Stomach (tissue), 9 donors: ENCODE results near the gene ARHGEF37. TPM values are rescaled to one million over a fixed set of nuclear protein-coding genes. Genes with fewer than 3 reads are reported as not detected.
A peak's percentile ranks its signal among the peaks of the same experiment; 100 is the strongest.

Experiments used
- DNase-seq, 2 donors: peaks; one replicate each; pipeline versions ENCODE4 v3.0.0 to v3.0.0-alpha.2; 2013 to 2019
- H3K27ac ChIP-seq, 5 donors: fragments of 200-600 bp in 4 of 5; sonication (generic) in 4 of 5; one replicate each; pipeline ENCODE4 v1.5.1; 2013 to 2019; ENCODE audit warnings: mild to moderate bottlenecking in 1 of 5, moderate library complexity in 1 of 5
- H3K27me3 ChIP-seq, 3 donors: fragments of 200-600 bp; sonication (generic); one replicate each; pipeline ENCODE4 v1.5.1; 2017 to 2019; ENCODE audit warnings: mixed run types in 1 of 3
- H3K36me3 ChIP-seq, 4 donors: fragments of 200-600 bp; sonication (generic); 1 replicate in 3 of 4; 2 replicates in 1 of 4; pipeline ENCODE4 v1.5.1; 2016 to 2019
- H3K4me1 ChIP-seq, 4 donors: fragments of 200-600 bp; sonication (generic); one replicate each; pipeline ENCODE4 v1.5.1; 2016 to 2019
- H3K4me3 ChIP-seq, 4 donors: fragments of 200-600 bp; sonication (generic) in 3 of 4; one replicate each; pipeline ENCODE4 v1.5.1; 2016 to 2019; ENCODE audit warnings: mild to moderate bottlenecking in 1 of 4
- H3K9me3 ChIP-seq, 4 donors: fragments of 200-600 bp; sonication (generic); one replicate each; pipeline ENCODE4 v1.5.1; 2016 to 2019
- EP300 ChIP-seq: sonication (generic); formaldehyde crosslinking; IDR thresholded peaks from one replicate; pipeline ENCODE4 v1.6.1; 2017; ENCODE audit warnings: antibody characterized with exemption
- POLR2A ChIP-seq, 4 donors: fragments of 450-650 bp; IDR thresholded peaks; one replicate each; pipeline ENCODE4 v1.6.1; 2016; ENCODE audit warnings: antibody characterized with exemption in 4 of 4, control low read depth in 2 of 4, mild to moderate bottlenecking in 1 of 4, moderate library complexity in 1 of 4
- POLR2AphosphoS5 ChIP-seq, 3 donors: sonication (generic); formaldehyde crosslinking; IDR thresholded peaks; one replicate each; pipeline ENCODE4 v1.6.1; 2016; ENCODE audit warnings: antibody characterized with exemption in 3 of 3
- WGBS, 5 donors: extraction: QIAGEN DNeasy Blood & Tissue Kit in 3 of 5; methylation state at CpG; one replicate each; pipeline versions ENCODE4 v1.1.5 to v1.1.7; 2013 to 2018; 5-methylcytosine and 5-hydroxymethylcytosine counted together
- intact Hi-C: fragments of 100-400 bp; cut with DNase I; formaldehyde crosslinking; loops from one replicate; pipeline ENCODE4 v1.15.1; 2023; ENCODE audit warnings: low total_unique reads
- polyA plus RNA-seq, 3 donors: library from polyadenylated mRNA; stranded (reverse); fragments of 200-250 nt; gene quantifications; one replicate each; pipeline ENCODE4 v1.2.3, GENCODE V29; 2013
- total RNA-seq, 5 donors: library from RNA; depleted of rRNA; stranded (reverse); fragments of >200 nt; gene quantifications; one replicate each; pipeline versions ENCODE4 v1.1.0 to v1.2.3, GENCODE V29; 2014 to 2016
- TF ChIP-seq, protein P1 (sequence below), 7 experiments: fragments of 450-650 bp in 4 of 7; fragments of 200-600 bp in 3 of 7; sonication (generic) in 3 of 7; IDR thresholded peaks; one replicate each; pipeline ENCODE4 v1.5.1; 2016 to 2019; ENCODE audit warnings: antibody characterized with exemption in 7 of 7, control low read depth in 2 of 7, mild to moderate bottlenecking in 1 of 7
- donor health status: healthy with polysubstance abuse.
- donor health status: Bipolar disorder and iron deficiency.
- donor health status: healthy.

Gene ARHGEF37
- total and polyA plus RNA-seq, 8 donors: 8.0 to 64.2 (median 21.9) TPM

DNA sequence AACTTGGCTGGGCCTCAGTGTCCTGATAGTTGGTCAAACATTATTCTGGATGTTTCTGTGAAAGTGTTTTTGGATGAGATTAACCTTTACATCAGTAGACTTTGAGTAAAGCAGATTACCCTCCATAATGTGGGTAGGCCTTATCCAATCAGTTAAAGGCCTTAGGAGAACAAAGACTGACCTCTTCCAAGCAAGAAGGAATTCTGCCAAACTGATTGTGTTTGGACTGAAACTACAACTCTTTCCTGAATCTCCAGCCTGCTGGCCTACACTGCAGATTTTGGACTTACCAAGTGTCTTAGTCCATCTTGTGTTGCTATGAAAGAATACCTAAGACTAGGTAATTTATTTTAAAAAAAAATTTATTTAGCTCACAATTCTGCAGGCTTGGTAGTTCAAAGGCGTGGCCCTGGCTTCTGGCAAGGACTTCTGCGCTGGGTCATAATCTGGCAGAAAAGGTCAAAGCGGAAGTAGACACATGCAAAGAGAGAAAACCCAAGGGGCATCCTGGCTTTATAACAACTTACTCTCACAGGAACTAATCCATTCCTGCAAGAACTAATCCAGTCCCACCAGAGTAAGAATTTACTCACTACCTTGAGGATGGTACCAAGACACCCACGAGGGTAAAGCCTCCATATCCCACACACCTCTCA lies 8.6 kb upstream of the ARHGEF37 start:
- intact Hi-C loops: no loop called here
- DNase-seq: no peak
- 39 to 63% (median 53%) methylated on average over 4 of the region's 4 CpGs for WGBS, 5 donors
- H3K4me3 ChIP-seq: no peak overlapping the region
- H3K27me3 ChIP-seq: no peaks in the 10 kb centered on the region
- TF ChIP-seq, protein P1, sequence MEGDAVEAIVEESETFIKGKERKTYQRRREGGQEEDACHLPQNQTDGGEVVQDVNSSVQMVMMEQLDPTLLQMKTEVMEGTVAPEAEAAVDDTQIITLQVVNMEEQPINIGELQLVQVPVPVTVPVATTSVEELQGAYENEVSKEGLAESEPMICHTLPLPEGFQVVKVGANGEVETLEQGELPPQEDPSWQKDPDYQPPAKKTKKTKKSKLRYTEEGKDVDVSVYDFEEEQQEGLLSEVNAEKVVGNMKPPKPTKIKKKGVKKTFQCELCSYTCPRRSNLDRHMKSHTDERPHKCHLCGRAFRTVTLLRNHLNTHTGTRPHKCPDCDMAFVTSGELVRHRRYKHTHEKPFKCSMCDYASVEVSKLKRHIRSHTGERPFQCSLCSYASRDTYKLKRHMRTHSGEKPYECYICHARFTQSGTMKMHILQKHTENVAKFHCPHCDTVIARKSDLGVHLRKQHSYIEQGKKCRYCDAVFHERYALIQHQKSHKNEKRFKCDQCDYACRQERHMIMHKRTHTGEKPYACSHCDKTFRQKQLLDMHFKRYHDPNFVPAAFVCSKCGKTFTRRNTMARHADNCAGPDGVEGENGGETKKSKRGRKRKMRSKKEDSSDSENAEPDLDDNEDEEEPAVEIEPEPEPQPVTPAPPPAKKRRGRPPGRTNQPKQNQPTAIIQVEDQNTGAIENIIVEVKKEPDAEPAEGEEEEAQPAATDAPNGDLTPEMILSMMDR (IDR thresholded peaks at IDR 0.05): no peak
- TF ChIP-seq EP300 (no peak), POLR2A (IDR thresholded peaks at IDR 0.05) (no peak), POLR2AphosphoS5 (IDR thresholded peaks at IDR 0.05) (no peak)
- peaks cover 5 to 40% (median 33%) of the 10 kb centered on the region in 4 donors for H3K4me1 ChIP-seq
- no peaks in the 10 kb centered on the region for H3K36me3 ChIP-seq
- H3K27ac ChIP-seq: peak overlapping the region; percentile 35 to 80 (median 64)
- H3K9me3 ChIP-seq: no peaks in the 10 kb centered on the region

DNA sequence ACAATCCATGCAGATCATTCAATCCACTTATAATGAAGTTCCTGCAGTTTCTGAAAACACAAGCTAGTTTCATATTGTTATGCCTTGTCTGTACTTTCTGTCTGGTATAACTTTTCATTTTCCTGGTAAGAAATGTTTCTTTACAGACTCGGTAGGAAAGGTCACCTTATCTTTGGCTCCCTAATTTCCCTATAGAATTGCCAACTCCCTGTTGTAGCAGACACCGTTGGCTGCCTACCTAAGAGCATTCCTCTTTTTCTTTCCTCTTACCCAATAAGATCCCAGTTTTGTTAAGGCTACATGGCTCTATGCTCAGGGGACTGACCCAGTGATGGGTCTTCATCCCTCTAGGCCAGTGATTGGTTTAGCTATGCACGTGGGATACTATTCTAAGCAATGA lies 6.2 kb upstream of the ARHGEF37 start:
- TF ChIP-seq POLR2A (IDR thresholded peaks at IDR 0.05): no peak
- peak in 1 of 3 donors; percentile 72 for TF ChIP-seq POLR2AphosphoS5 (IDR thresholded peaks at IDR 0.05)
- WGBS, 5 donors: 34 to 52% (median 42%) methylated on average over 3 of the region's 3 CpGs
- Histone ChIP-seq H3K27me3 (no peaks in the 10 kb centered on the region), H3K9me3 (no peaks in the 10 kb centered on the region), H3K4me1 (peaks cover 5 to 50% (median 34%) of the 10 kb centered on the region in 4 donors), H3K27ac (peak overlapping the region; percentile 50 to 80 (median 60)), H3K36me3 (no peaks in the 10 kb centered on the region), H3K4me3 (no peak overlapping the region)
- intact Hi-C loops: no loop called here
- no peak for DNase-seq

DNA sequence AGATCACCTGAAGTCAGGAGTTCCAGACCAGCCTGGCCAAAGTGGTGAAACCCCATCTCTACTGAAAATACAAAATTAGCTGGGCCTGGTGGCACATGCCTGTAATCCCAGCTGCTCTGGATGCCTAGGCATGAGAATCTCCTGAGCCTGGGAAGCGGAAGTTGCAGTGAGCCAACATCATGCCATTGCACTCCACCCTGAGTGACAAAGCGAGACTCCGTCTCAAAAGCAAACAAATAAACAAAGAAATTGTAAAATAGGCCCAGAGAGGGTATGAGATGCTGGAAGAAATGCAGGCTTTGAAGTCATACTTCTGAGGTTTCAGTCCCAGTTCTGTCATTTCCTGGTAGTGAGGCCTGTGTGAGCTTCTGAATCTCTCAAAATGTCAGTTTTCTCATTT lies 5.3 kb upstream of the ARHGEF37 start:
- Histone ChIP-seq H3K36me3 (no peaks in the 10 kb centered on the region), H3K9me3 (no peaks in the 10 kb centered on the region), H3K27ac (peak overlapping the region in 3 of 5 donors; percentile 60 to 80 (median 71)), H3K4me1 (peaks cover 13 to 59% (median 40%) of the 10 kb centered on the region in 4 donors), H3K4me3 (no peak overlapping the region), H3K27me3 (peaks cover 0 to under 1% (median 0%) of the 10 kb centered on the region in 3 donors)
- TF ChIP-seq EP300 (no peak), POLR2AphosphoS5 (IDR thresholded peaks at IDR 0.05) (no peak), POLR2A (IDR thresholded peaks at IDR 0.05) (no peak)
- TF ChIP-seq, protein P1 (IDR thresholded peaks at IDR 0.05): no peak
- intact Hi-C loops: no loop called here
- 67 to 81% (median 78%) methylated on average over 3 of the region's 3 CpGs for WGBS, 5 donors
- DNase-seq: no peak

DNA sequence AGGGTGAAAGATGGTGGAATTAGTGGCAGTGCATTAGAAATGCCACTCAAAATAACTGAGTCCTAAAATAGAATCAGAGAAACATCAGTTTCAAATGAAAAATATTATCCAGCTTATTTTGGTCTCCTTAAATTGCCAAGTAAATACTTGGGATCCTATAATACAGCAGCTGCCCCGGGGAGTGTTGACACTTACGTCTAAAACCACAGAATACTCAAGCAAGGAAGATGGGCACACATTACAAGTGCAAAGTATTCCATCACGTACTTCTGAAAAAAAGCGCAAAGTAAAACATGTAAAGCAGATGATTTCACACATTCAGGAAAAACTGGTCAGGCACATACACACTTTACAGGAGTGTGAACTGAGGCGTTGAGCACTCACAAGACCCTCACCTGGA lies 2.4 kb upstream of the ARHGEF37 start:
- intact Hi-C loops: no loop called here
- Histone ChIP-seq H3K27ac (peak overlapping the region in 1 of 5 donors; percentile 18), H3K4me3 (no peak overlapping the region), H3K27me3 (peaks cover 0 to 5% (median 0%) of the 10 kb centered on the region in 3 donors), H3K36me3 (no peaks in the 10 kb centered on the region), H3K4me1 (peaks cover 26 to 64% (median 43%) of the 10 kb centered on the region in 4 donors), H3K9me3 (no peaks in the 10 kb centered on the region)
- WGBS, 5 donors: 51 to 71% (median 57%) methylated on average over 5 of the region's 5 CpGs
- DNase-seq: no peak
- TF ChIP-seq POLR2AphosphoS5 (IDR thresholded peaks at IDR 0.05): no peak
- no peak for TF ChIP-seq POLR2A (IDR thresholded peaks at IDR 0.05)
- TF ChIP-seq, protein P1 (IDR thresholded peaks at IDR 0.05): no peak
- TF ChIP-seq EP300: no peak

DNA sequence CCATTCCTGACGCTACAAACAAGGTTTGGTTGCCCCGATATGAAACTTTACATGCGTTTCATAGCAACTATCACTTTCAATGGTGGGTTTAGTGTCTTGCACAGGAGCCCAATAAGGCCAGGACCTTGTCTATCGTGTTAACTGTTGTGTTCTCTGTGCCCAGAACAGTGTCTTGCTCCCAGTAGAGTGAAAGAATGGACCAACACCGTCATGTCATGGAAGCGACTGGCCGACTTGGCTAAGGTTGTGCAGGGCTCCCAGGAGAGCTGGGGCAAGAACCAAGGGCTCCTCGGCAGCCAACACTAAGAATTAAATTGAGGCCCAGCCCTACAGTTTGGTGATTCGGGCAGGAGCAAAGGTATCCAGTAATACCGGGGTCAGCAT lies 498 bp upstream of the ARHGEF37 start:
- WGBS, 5 donors: 15 to 36% (median 17%) methylated on average over 10 of the region's 10 CpGs
- intact Hi-C loops: no loop called here
- no peak for DNase-seq
- Histone ChIP-seq H3K36me3 (no peaks in the 10 kb centered on the region), H3K27me3 (peaks cover 0 to 5% (median 0%) of the 10 kb centered on the region in 3 donors), H3K9me3 (no peaks in the 10 kb centered on the region), H3K4me3 (peak overlapping the region; percentile 53 to 70 (median 60)), H3K27ac (peak overlapping the region; percentile 89 to 97 (median 91)), H3K4me1 (peaks cover 28 to 60% (median 44%) of the 10 kb centered on the region in 4 donors)
- TF ChIP-seq POLR2AphosphoS5 (IDR thresholded peaks at IDR 0.05) (no peak), EP300 (no peak), POLR2A (IDR thresholded peaks at IDR 0.05) (no peak)
- TF ChIP-seq, protein P1 (IDR thresholded peaks at IDR 0.05): no peak
